H1 (cell line): Measurements from ENCODE around the gene CTDP1. TPM values are rescaled to one million over a fixed set of nuclear protein-coding genes. Genes with fewer than 3 reads are reported as not detected.

Experiments
- CTCF ChIA-PET: fragments of 300-600 bp; sonication (Branson Sonifier 250); formaldehyde crosslinking; loops from one replicate; lab custom pipeline; 2021; ENCODE audit not compliant: partially characterized antibody; lab: Charles Lee
- POLR2A ChIA-PET: fragments of 300-600 bp; sonication (Branson Sonifier 250); formaldehyde crosslinking; loops from one replicate; lab custom pipeline; 2021; ENCODE audit warnings: inconsistent platforms; ENCODE audit not compliant: partially characterized antibody; lab: Charles Lee
- DNase-seq, 2 experiments: peaks; one replicate each; pipeline versions ENCODE4 v3.0.0 to v3.0.0-alpha.2; 2010 to 2022; ENCODE audit warnings: low spot score in 2 of 2, low read depth in 1 of 2, mixed read lengths in 1 of 2
- FAIRE-seq: peaks from 2 replicates; lab custom pipeline; 2011; peaks lifted over from hg19 to GRCh38; lab: Jason Lieb, UNC
- H2AFZ ChIP-seq: 2 replicates; pipeline ENCODE4 v1.8.1; 2012; ENCODE audit warnings: low read length, inconsistent platforms
- H2AK5ac ChIP-seq: 2 replicates; pipeline ENCODE4 v1.6.1; 2013; ENCODE audit warnings: low read depth, low read length
- H2BK120ac ChIP-seq: replicated peaks from 2 replicates; pipeline ENCODE3; 2013; ENCODE audit warnings: low read depth, low read length, inconsistent platforms
- H2BK12ac ChIP-seq: 2 replicates; pipeline ENCODE4 v1.6.1; 2013; ENCODE audit warnings: low read depth, low read length
- H2BK15ac ChIP-seq: 2 replicates; pipeline ENCODE4 v1.6.1; 2013; ENCODE audit warnings: low read length
- H2BK20ac ChIP-seq: 2 replicates; pipeline ENCODE4 v1.6.1; 2013; ENCODE audit warnings: low read length
- H2BK5ac ChIP-seq: 2 replicates; pipeline ENCODE4 v1.6.1; 2013; ENCODE audit warnings: low read depth, low read length
- H3K14ac ChIP-seq: 2 replicates; pipeline ENCODE4 v1.6.1; 2013; ENCODE audit warnings: inconsistent platforms; ENCODE audit not compliant: insufficient read length
- H3K18ac ChIP-seq: 2 replicates; pipeline ENCODE4 v1.6.1; 2013; ENCODE audit warnings: low read length; ENCODE audit errors: extremely low read depth
- H3K23ac ChIP-seq: 2 replicates; pipeline ENCODE4 v1.6.1; 2013; ENCODE audit warnings: inconsistent platforms; ENCODE audit not compliant: insufficient read length
- H3K23me2 ChIP-seq: 2 replicates; pipeline ENCODE4 v1.6.1; 2013; ENCODE audit warnings: low read depth, low read length
- H3K27ac ChIP-seq: 2 replicates; pipeline ENCODE4 v1.6.1; 2011; ENCODE audit warnings: low read depth, low read length, inconsistent platforms
- H3K27me3 ChIP-seq, 4 experiments: replicated peaks in 1 of 4; 1 replicate in 1 of 4; 2 replicates in 3 of 4; pipeline versions ENCODE4 v1.6.1 to v1.8.1; 2011 to 2013; ENCODE audit warnings: low read length in 3 of 4, mild to moderate bottlenecking in 3 of 4, inconsistent platforms in 2 of 4, mixed read lengths in 2 of 4, moderate library complexity in 1 of 4; ENCODE audit not compliant: control insufficient read depth in 3 of 4, insufficient read depth in 3 of 4; ENCODE audit errors: extremely low read depth in 1 of 4
- H3K36me3 ChIP-seq, 4 experiments: 2 replicates each; pipeline versions ENCODE4 v1.6.1 to v1.8.1; 2011 to 2013; ENCODE audit warnings: mild to moderate bottlenecking in 4 of 4, low read length in 3 of 4, moderate library complexity in 2 of 4, control low read depth in 1 of 4, inconsistent platforms in 1 of 4; ENCODE audit not compliant: insufficient read depth in 4 of 4, control insufficient read depth in 2 of 4
- H3K4ac ChIP-seq: replicated peaks from 2 replicates; pipeline ENCODE3; 2013; ENCODE audit warnings: low read length, low read depth, mixed read lengths, inconsistent platforms; ENCODE audit not compliant: insufficient read length
- H3K4me1 ChIP-seq, 4 experiments: replicated peaks in 1 of 4; 1 replicate in 1 of 4; 2 replicates in 3 of 4; pipeline versions ENCODE4 v1.6.1 to v1.8.1; 2011 to 2013; ENCODE audit warnings: low read length in 3 of 4, inconsistent platforms in 2 of 4, mixed read lengths in 1 of 4; ENCODE audit not compliant: insufficient read depth in 4 of 4, control insufficient read depth in 3 of 4
- H3K4me2 ChIP-seq, 2 experiments: 2 replicates each; pipeline versions ENCODE4 v1.6.1 to v1.8.1; 2011 to 2013; ENCODE audit warnings: low read depth in 2 of 2, low read length in 2 of 2, control low read depth in 1 of 2, inconsistent platforms in 1 of 2, mild to moderate bottlenecking in 1 of 2; ENCODE audit not compliant: insufficient read depth in 1 of 2
- H3K4me3 ChIP-seq, 4 experiments: fragments of 200-600, 300-600 bp in 1 of 4; sonication (generic), shearing (Covaris generic), sonication (Bioruptor Twin) in 1 of 4; 2 replicates each; pipeline versions ENCODE4 v1.5.1 to v1.8.1; 2011 to 2016; ENCODE audit warnings: low read length in 4 of 4, low read depth in 3 of 4, control low read depth in 2 of 4, inconsistent platforms in 2 of 4, mild to moderate bottlenecking in 2 of 4, mixed read lengths in 1 of 4, moderate library complexity in 1 of 4; ENCODE audit not compliant: insufficient read depth in 2 of 4; ENCODE audit errors: extremely low read depth in 1 of 4
- H3K56ac ChIP-seq: replicated peaks from 2 replicates; pipeline ENCODE3; 2013; ENCODE audit warnings: low read depth, mild to moderate bottlenecking, mixed read lengths, low read length, inconsistent platforms; ENCODE audit not compliant: insufficient read length
- H3K79me1 ChIP-seq: 2 replicates; pipeline ENCODE4 v1.6.1; 2013; ENCODE audit warnings: low read depth, low read length, control low read depth
- H3K79me2 ChIP-seq, 2 experiments: 2 replicates each; pipeline versions ENCODE4 v1.6.1 to v1.8.1; 2012 to 2013; ENCODE audit warnings: low read length in 2 of 2, mild to moderate bottlenecking in 2 of 2, inconsistent platforms in 1 of 2; ENCODE audit not compliant: insufficient read depth in 2 of 2, control insufficient read depth in 1 of 2
- H3K9ac ChIP-seq, 4 experiments: replicated peaks in 1 of 4; 1 replicate in 1 of 4; 2 replicates in 3 of 4; pipeline versions ENCODE4 v1.6.1 to v1.8.1; 2011 to 2013; ENCODE audit warnings: low read depth in 3 of 4, low read length in 3 of 4, control low read depth in 2 of 4, mild to moderate bottlenecking in 2 of 4, moderate library complexity in 2 of 4, inconsistent platforms in 1 of 4; ENCODE audit errors: extremely low read depth in 1 of 4
- H3K9me3 ChIP-seq, 2 experiments: 2 replicates each; pipeline versions ENCODE4 v1.6.1 to v1.8.1; 2012 to 2013; ENCODE audit warnings: mild to moderate bottlenecking in 2 of 2, moderate library complexity in 2 of 2, control low read depth in 1 of 2, inconsistent platforms in 1 of 2, low read depth in 1 of 2, low read length in 1 of 2, mixed read lengths in 1 of 2; ENCODE audit not compliant: insufficient read depth in 2 of 2
- H4K20me1 ChIP-seq, 2 experiments: replicated peaks in 1 of 2; 2 replicates each; pipeline versions ENCODE3 to v1.8.1; 2011 to 2013; ENCODE audit warnings: inconsistent platforms in 2 of 2, low read length in 2 of 2, mild to moderate bottlenecking in 1 of 2; ENCODE audit not compliant: insufficient read depth in 2 of 2, control insufficient read depth in 1 of 2
- H4K5ac ChIP-seq: 2 replicates; pipeline ENCODE4 v1.6.1; 2013; ENCODE audit warnings: low read length, low read depth, mixed read lengths, inconsistent platforms; ENCODE audit not compliant: insufficient read length
- H4K8ac ChIP-seq: 2 replicates; pipeline ENCODE4 v1.8.0; 2013; ENCODE audit warnings: mild to moderate bottlenecking, moderate library complexity, low read length, inconsistent platforms; ENCODE audit not compliant: insufficient read depth; ENCODE audit errors: extremely low read depth
- H4K91ac ChIP-seq: replicated peaks from 2 replicates; pipeline ENCODE3; 2013; ENCODE audit warnings: low read length, mixed read lengths, inconsistent platforms; ENCODE audit not compliant: insufficient read length
- EGR1 ChIP-seq: IDR thresholded peaks from 2 replicates; pipeline ENCODE4 v1.6.1; 2011; ENCODE audit warnings: low read depth, low read length, borderline replicate concordance
- GABPA ChIP-seq: IDR thresholded peaks from 2 replicates; pipeline ENCODE4 v1.6.1; 2011; ENCODE audit warnings: mild to moderate bottlenecking, low read length, moderate library complexity, borderline replicate concordance; ENCODE audit not compliant: insufficient read depth
- JUND ChIP-seq: IDR thresholded peaks from 2 replicates; pipeline ENCODE4 v1.6.1; 2011; ENCODE audit warnings: mild to moderate bottlenecking, improper control_type of control experiment, low read length
- KDM5A ChIP-seq: fragments of 200-600 bp; IDR thresholded peaks from 2 replicates; pipeline ENCODE4 v1.7.1; 2012; ENCODE audit warnings: mild to moderate bottlenecking, low read length, inconsistent platforms, mixed read lengths
- WGBS, 2 experiments: shearing (Covaris generic) in 1 of 2; methylation state at CpG; one replicate each; pipeline versions ENCODE4 v1.1.6 to v1.1.7; 2013 to 2015; ENCODE audit warnings: low lambda C conversion rate in 2 of 2, mixed read lengths in 2 of 2, inconsistent platforms in 1 of 2, low coverage in 1 of 2, missing lambda C conversion rate in 1 of 2; ENCODE audit not compliant: insufficient replicate concordance in 2 of 2, insufficient coverage in 1 of 2, insufficient read length in 1 of 2; ENCODE audit errors: extremely low coverage in 1 of 2, missing lambda C conversion rate in 1 of 2; 5-methylcytosine and 5-hydroxymethylcytosine counted together
- polyA plus RNA-seq, 7 experiments: library from polyadenylated mRNA; depleted of rRNA in 3 of 7; stranded (reverse) in 5 of 7; unstranded in 2 of 7; fragments of >200 nt in 5 of 7; fragments of 200-250 nt in 2 of 7; gene quantifications; 1 replicate in 5 of 7; 2 replicates in 1 of 7; 4 replicates in 1 of 7; pipeline versions ENCODE4 v1.2.1 to v1.2.3, GENCODE V29; 2011 to 2013; ENCODE audit warnings: missing spikeins in 2 of 7, mixed read lengths in 2 of 7
- total RNA-seq: library from RNA; stranded (reverse); fragmentation: NEBNext Ultra II Directional; extraction: Animal tissue kit (Norgen Biotek cat#: 25700); gene quantifications from 2 replicates; pipeline ENCODE4 v1.2.1, GENCODE V29; 2021

Gene CTDP1
- total and polyA plus RNA-seq, 2 of the 8 experiments (the other 6 are each of a cell fraction or from before 2014, with no cell fraction given), result 16.6 to 37.0 TPM

- H4K8ac ChIP-seq, result no peak overlapping the region
- no peak overlapping the region for H2BK20ac ChIP-seq
- H3K23me2 ChIP-seq, result no peaks in the 10 kb centered on the region
- CTCF ChIA-PET, result interaction anchor here (0.8 to 1.3 kb wide), 6 partner anchors 15 to 370 kb away, joined by 3 to 7 read pairs (median 3); no protein-coding TSS in a partner anchor
- no peak overlapping the region for H2AK5ac ChIP-seq
- H3K9me3 ChIP-seq, result no peaks in the 10 kb centered on the region
- no peak overlapping the region for H3K4me2 ChIP-seq
- 100% methylated on average over 4 of the region's 13 CpGs; no CpG with 5 or more reads in 1 of the 2 experiments for WGBS, 2 experiments
- no peak for TF ChIP-seq EGR1
- no peak for TF ChIP-seq JUND
- TF ChIP-seq GABPA, result no peak
- no peak for TF ChIP-seq KDM5A
- H3K56ac ChIP-seq, result no peak overlapping the region
- H3K79me2 ChIP-seq, result no peaks in the 10 kb centered on the region
- H2BK12ac ChIP-seq, result no peak overlapping the region
- peaks cover 4 to 8% of the 10 kb centered on the region in 2 experiments for H4K20me1 ChIP-seq
- POLR2A ChIA-PET, result no interaction called here
- H3K27me3 ChIP-seq, result no peaks in the 10 kb centered on the region
- H3K23ac ChIP-seq, result no peak overlapping the region
- DNase-seq, result no peak
- no peak overlapping the region for H2BK120ac ChIP-seq
- no peak overlapping the region for H4K91ac ChIP-seq
- H3K27ac ChIP-seq, result no peak overlapping the region
- H3K9ac ChIP-seq, result no peak overlapping the region
- no peak overlapping the region for H3K4me3 ChIP-seq
- no peak for FAIRE-seq
- H4K5ac ChIP-seq, result no peak overlapping the region
- no peak overlapping the region for H3K4ac ChIP-seq
- H3K18ac ChIP-seq, result no peak overlapping the region
- peaks cover 4 to 18% (median 12%) of the 10 kb centered on the region in 4 experiments; a peak in 6 of 8 replicates for H3K36me3 ChIP-seq
- no peak overlapping the region for H2BK5ac ChIP-seq
- H2AFZ ChIP-seq, result no peak overlapping the region
- no peak overlapping the region for H2BK15ac ChIP-seq
- no peaks in the 10 kb centered on the region for H3K4me1 ChIP-seq
- H3K79me1 ChIP-seq, result peaks cover 2% of the 10 kb centered on the region; the same call in 1 of the 2 replicates
- no peak overlapping the region for H3K14ac ChIP-seq
These were observed 71.5 kb downstream of the CTDP1 start for GRCh38 chr18:79750980-79751571.
